AG04450 (cell line): ENCODE data around the gene GABBR2. TPM values are rescaled to one million over a fixed set of nuclear protein-coding genes. Genes with fewer than 3 reads are reported as not detected.
"Not testable (repeated sequence)": the region's sequence is repeated elsewhere in the genome, so short reads cannot be mapped to it uniquely, and the experiment has no call there.

Source experiments
- CTCF ChIA-PET: fragments of 300-600, 350-600 bp; formaldehyde crosslinking; extraction: SDS; loops from one replicate; lab custom pipeline; 2022; ENCODE audit warnings: antibody characterized with exemption, inconsistent platforms; lab: Charles Lee
- POLR2A ChIA-PET: fragments of 350-600 bp; formaldehyde crosslinking; extraction: SDS; loops from one replicate; lab custom pipeline; 2021; ENCODE audit warnings: antibody characterized with exemption, inconsistent platforms; lab: Yijun Ruan, JAX
- DNase-seq: peaks from one replicate; pipeline ENCODE4 v3.0.0-alpha.2; 2011; ENCODE audit warnings: low read depth, low spot score
- H3K27ac ChIP-seq: one replicate; pipeline ENCODE4 v1.5.1; 2012; ENCODE audit warnings: low read depth, low read length, control low read depth
- H3K27me3 ChIP-seq: one replicate; pipeline ENCODE4 v1.6.0; 2012; ENCODE audit warnings: low read length; ENCODE audit not compliant: control insufficient read depth, insufficient read depth
- H3K4me3 ChIP-seq: 2 replicates; pipeline ENCODE4 v1.5.1; 2011; ENCODE audit warnings: mild to moderate bottlenecking, low read depth, low read length, control low read depth
- H3K9me3 ChIP-seq: 2 replicates; pipeline ENCODE4 v1.5.1; 2012; ENCODE audit warnings: low read length; ENCODE audit not compliant: control insufficient read depth, insufficient read depth
- polyA plus RNA-seq: library from polyadenylated mRNA; depleted of rRNA; stranded (reverse); fragments of >200 nt; gene quantifications from 2 replicates; pipeline ENCODE4 v1.2.3, GENCODE V29; 2011
- TF ChIP-seq, protein P1 (sequence below): IDR thresholded peaks from 2 replicates; pipeline ENCODE4 v1.5.1; 2011; ENCODE audit warnings: low read depth, low read length, control low read depth, inconsistent platforms

Gene GABBR2
- polyA plus RNA-seq, 1 experiment = 2.4 TPM

- Histone ChIP-seq H3K27ac (no peak overlapping the region), H3K27me3 (peaks cover 30% of the 10 kb centered on the region), H3K9me3 (no peaks in the 10 kb centered on the region), H3K4me3 (no peak overlapping the region)
- ChIA-PET POLR2A (no interaction called here), CTCF (interaction anchor here (1.6 kb wide), 1 partner anchor 490 kb away, joined by 4 read pairs; no protein-coding TSS in a partner anchor)
- DNase-seq = no peak
- TF ChIP-seq, protein P1, sequence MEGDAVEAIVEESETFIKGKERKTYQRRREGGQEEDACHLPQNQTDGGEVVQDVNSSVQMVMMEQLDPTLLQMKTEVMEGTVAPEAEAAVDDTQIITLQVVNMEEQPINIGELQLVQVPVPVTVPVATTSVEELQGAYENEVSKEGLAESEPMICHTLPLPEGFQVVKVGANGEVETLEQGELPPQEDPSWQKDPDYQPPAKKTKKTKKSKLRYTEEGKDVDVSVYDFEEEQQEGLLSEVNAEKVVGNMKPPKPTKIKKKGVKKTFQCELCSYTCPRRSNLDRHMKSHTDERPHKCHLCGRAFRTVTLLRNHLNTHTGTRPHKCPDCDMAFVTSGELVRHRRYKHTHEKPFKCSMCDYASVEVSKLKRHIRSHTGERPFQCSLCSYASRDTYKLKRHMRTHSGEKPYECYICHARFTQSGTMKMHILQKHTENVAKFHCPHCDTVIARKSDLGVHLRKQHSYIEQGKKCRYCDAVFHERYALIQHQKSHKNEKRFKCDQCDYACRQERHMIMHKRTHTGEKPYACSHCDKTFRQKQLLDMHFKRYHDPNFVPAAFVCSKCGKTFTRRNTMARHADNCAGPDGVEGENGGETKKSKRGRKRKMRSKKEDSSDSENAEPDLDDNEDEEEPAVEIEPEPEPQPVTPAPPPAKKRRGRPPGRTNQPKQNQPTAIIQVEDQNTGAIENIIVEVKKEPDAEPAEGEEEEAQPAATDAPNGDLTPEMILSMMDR = no peak
Measured at GRCh38 chr9:98285446-98285845, 423.3 kb downstream of the GABBR2 start.

DNA sequence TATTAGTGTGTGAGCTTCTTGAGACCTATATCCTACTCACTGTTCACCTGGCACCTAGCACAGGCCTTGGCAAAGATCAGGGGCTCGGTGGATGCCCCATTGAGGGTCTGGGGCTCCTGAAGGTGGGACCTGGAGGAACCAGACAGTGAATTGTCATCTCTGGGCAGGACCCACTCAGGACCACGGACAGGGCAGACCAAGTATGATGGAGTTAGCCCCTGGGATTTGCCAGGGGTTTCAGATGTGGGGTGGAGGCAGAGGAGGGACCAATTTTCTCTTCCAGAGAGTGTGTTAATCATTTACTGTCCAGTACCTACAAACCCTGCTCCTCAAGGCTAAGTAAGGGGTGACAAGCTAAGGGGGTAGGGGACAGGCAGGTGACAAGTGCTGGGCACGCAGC is 424.0 kb downstream of the GABBR2 start:
- H3K9me3 ChIP-seq = no peaks in the 10 kb centered on the region
- TF ChIP-seq, protein P1 = no peak
- H3K4me3 ChIP-seq = no peak overlapping the region
- H3K27ac ChIP-seq = no peak overlapping the region
- H3K27me3 ChIP-seq = peaks cover 31% of the 10 kb centered on the region
- ChIA-PET POLR2A (no interaction called here), CTCF (interaction anchor here (1.6 kb wide), 1 partner anchor 491 kb away, joined by 4 read pairs; no protein-coding TSS in a partner anchor)
- no peak for DNase-seq

GRCh38 chr9:98283143-98283542 is 425.6 kb downstream of the GABBR2 start:
- H3K9me3 ChIP-seq, CTCF ChIA-PET, H3K4me3 ChIP-seq, DNase-seq, H3K27ac ChIP-seq: not testable (repeated sequence)
- H3K27me3 ChIP-seq = peaks cover 46% of the 10 kb centered on the region
- POLR2A ChIA-PET = interaction anchor here (0.6 kb wide), 1 partner anchor 218 kb away, joined by 3 read pairs; no protein-coding TSS in a partner anchor

DNA sequence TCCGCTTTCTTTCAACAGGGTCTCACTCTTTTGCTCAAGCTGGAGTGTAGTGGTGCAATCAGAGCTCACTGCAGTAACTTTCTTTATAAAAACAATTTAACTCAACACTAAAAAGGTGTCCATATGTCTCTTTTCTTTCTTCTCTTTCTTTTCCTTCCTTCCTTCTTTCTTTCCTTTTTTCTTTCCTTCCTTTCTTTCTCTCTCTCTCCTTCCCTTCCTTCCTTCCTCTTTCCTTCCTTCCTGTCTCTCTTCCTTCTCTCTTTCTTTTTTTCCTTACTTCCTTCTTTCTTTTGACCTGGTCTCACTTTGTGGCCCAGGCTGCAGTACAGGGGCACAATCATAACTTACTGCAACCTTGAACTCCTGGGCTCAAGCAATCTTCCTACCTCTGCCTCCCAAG is 427.5 kb downstream of the GABBR2 start:
- no peak overlapping the region for H3K27ac ChIP-seq
- TF ChIP-seq, protein P1 = no peak
- H3K27me3 ChIP-seq = peaks cover 50% of the 10 kb centered on the region
- CTCF ChIA-PET = interaction anchor here (1.0 kb wide), 1 partner anchor 495 kb away, joined by 4 read pairs; no protein-coding TSS in a partner anchor
- DNase-seq = no peak
- no peaks in the 10 kb centered on the region for H3K9me3 ChIP-seq
- H3K4me3 ChIP-seq = no peak overlapping the region
- POLR2A ChIA-PET = no interaction called here

DNA sequence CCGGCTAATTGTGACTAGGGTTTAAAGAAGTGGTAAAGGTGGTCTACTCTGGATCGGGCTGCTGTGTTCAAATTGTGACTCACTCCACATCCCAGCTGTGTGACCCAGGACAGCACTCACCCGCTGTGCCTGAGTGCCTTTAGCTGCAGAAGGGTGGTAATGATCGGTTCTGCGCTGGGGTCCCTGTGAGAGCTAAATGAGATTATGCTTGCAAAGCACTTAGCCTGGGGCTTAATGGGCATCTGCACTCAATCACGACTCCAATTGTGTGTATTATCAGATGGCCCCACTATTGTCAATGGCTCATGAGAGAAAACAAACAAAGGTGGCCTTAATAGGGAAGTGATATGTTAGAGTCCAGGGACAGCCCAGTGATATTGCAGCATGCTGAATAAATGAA is 428.2 kb downstream of the GABBR2 start:
- POLR2A ChIA-PET = no interaction called here
- Histone ChIP-seq H3K27ac (no peak overlapping the region), H3K9me3 (no peaks in the 10 kb centered on the region), H3K4me3 (no peak overlapping the region), H3K27me3 (peaks cover 50% of the 10 kb centered on the region)
- CTCF ChIA-PET = interaction anchor here (1.0 kb wide), 1 partner anchor 495 kb away, joined by 4 read pairs; no protein-coding TSS in a partner anchor
- TF ChIP-seq, protein P1 = no peak
- DNase-seq = no peak
